OCI-LY1 (cell line): ENCODE measurements around the gene MS4A1.
"Not testable (repeated sequence)": the region's sequence is repeated elsewhere in the genome, so short reads cannot be mapped to it uniquely, and the experiment has no call there.

Experiments
- H2AFZ ChIP-seq: fragments of 200-600 bp; sonication (generic), shearing (Covaris generic); 2 replicates; pipeline ENCODE4 v1.6.0; 2014; ENCODE audit warnings: antibody characterized with exemption, mild to moderate bottlenecking, low read length
- H3F3A ChIP-seq: fragments of 200-600 bp; sonication (generic), shearing (Covaris generic); 2 replicates; pipeline ENCODE4 v1.6.0; 2014; ENCODE audit warnings: mild to moderate bottlenecking, antibody characterized with exemption, low read length, moderate library complexity; ENCODE audit not compliant: insufficient read depth
- H3K27ac ChIP-seq: fragments of 200-600 bp; sonication (generic); 2 replicates; pipeline ENCODE4 v1.5.1; 2014; ENCODE audit warnings: low read length, mixed run types, mild to moderate bottlenecking, low read depth; ENCODE audit not compliant: poor library complexity, severe bottlenecking
- H3K27me3 ChIP-seq: fragments of 200-600 bp; sonication (generic); 2 replicates; pipeline ENCODE4 v1.6.0; 2014; ENCODE audit warnings: antibody characterized with exemption, mild to moderate bottlenecking, low read length, moderate library complexity; ENCODE audit not compliant: insufficient read depth
- H3K36me3 ChIP-seq: fragments of 200-600 bp; sonication (generic); 2 replicates; pipeline ENCODE4 v1.6.1; 2014; ENCODE audit warnings: mild to moderate bottlenecking, antibody characterized with exemption, low read length, moderate library complexity, mixed read lengths; ENCODE audit not compliant: insufficient read depth
- H3K4me1 ChIP-seq: fragments of 200-600 bp; sonication (generic); 2 replicates; pipeline ENCODE4 v1.5.1; 2014; ENCODE audit warnings: mild to moderate bottlenecking, low read length, moderate library complexity; ENCODE audit not compliant: insufficient read depth, severe bottlenecking
- H3K4me2 ChIP-seq: fragments of 200-600 bp; sonication (generic), shearing (Covaris generic); 2 replicates; pipeline ENCODE4 v1.6.1; 2014; ENCODE audit warnings: low read length
- H3K4me3 ChIP-seq: fragments of 200-600 bp; sonication (generic); 2 replicates; pipeline ENCODE4 v1.5.1; 2014; ENCODE audit warnings: low read length, low read depth, mild to moderate bottlenecking, mixed read lengths; ENCODE audit not compliant: poor library complexity, severe bottlenecking
- H3K79me2 ChIP-seq: fragments of 200-600 bp; shearing (Covaris generic); 2 replicates; pipeline ENCODE4 v1.6.1; 2016; ENCODE audit warnings: mixed run types, low read length, mixed read lengths; ENCODE audit not compliant: insufficient read depth
- H3K9ac ChIP-seq: fragments of 200-600 bp; sonication (generic), shearing (Covaris generic); 2 replicates; pipeline ENCODE4 v1.6.1; 2014; ENCODE audit warnings: mild to moderate bottlenecking, low read length, mixed read lengths
- H3K9me2 ChIP-seq: fragments of 200-600 bp; sonication (generic), shearing (Covaris generic); 2 replicates; pipeline ENCODE4 v1.6.1; 2014; ENCODE audit warnings: low read depth, mild to moderate bottlenecking, low read length, mixed read lengths
- H3K9me3 ChIP-seq: fragments of 200-600 bp; shearing (Covaris generic); 2 replicates; pipeline ENCODE4 v1.6.1; 2014; ENCODE audit warnings: low read length, mixed read lengths
- H4K20me1 ChIP-seq: fragments of 200-600 bp; sonication (generic), shearing (Covaris generic); 2 replicates; pipeline ENCODE4 v1.6.0; 2016; ENCODE audit warnings: mild to moderate bottlenecking, low read length; ENCODE audit not compliant: insufficient read depth
- CTCF ChIP-seq: fragments of 200-600 bp; sonication (generic), shearing (Covaris generic); IDR thresholded peaks from 2 replicates; pipeline ENCODE4 v1.5.1; 2017; ENCODE audit warnings: mild to moderate bottlenecking, antibody characterized with exemption, low read length, moderate library complexity, mixed read lengths
- EZH2 ChIP-seq: fragments of 200-600 bp; sonication (generic), shearing (Covaris generic); IDR thresholded peaks from 2 replicates; pipeline ENCODE4 v1.8.0; 2017; ENCODE audit warnings: borderline replicate concordance, mixed run types, mild to moderate bottlenecking, antibody characterized with exemption, low read length, moderate library complexity, mixed read lengths

MS4A1 gene

GRCh38 chr11:60433401-60433800 lies 22.2 kb upstream of the MS4A1 start:
- Histone ChIP-seq H3K27me3 (no peaks in the 10 kb centered on the region), H4K20me1 (no peaks in the 10 kb centered on the region), H3K4me1 (no peaks in the 10 kb centered on the region), H3K9me2 (no peaks in the 10 kb centered on the region), H3K27ac (no peak overlapping the region), H3K79me2 (no peaks in the 10 kb centered on the region), H2AFZ (no peak overlapping the region), H3K9ac (no peak overlapping the region), H3K9me3 (no peaks in the 10 kb centered on the region), H3K36me3 (no peaks in the 10 kb centered on the region), H3K4me2 (no peak overlapping the region), H3F3A (no peaks in the 10 kb centered on the region), H3K4me3 (no peak overlapping the region)
- no peak for TF ChIP-seq CTCF

GRCh38 chr11:60447070-60447469 lies 8.6 kb upstream of the MS4A1 start:
- peaks cover 51% of the 10 kb centered on the region for H3K4me1 ChIP-seq
- H3K27me3 ChIP-seq = no peaks in the 10 kb centered on the region
- H3K79me2 ChIP-seq = no peaks in the 10 kb centered on the region
- no peaks in the 10 kb centered on the region for H3K36me3 ChIP-seq
- peak overlapping the region; percentile 76; the same call in 1 of the 2 replicates for H3K4me2 ChIP-seq
- H3K9me3 ChIP-seq = no peaks in the 10 kb centered on the region
- H4K20me1 ChIP-seq = no peaks in the 10 kb centered on the region
- no peaks in the 10 kb centered on the region for H3K9me2 ChIP-seq
- no peak overlapping the region for H3K27ac ChIP-seq
- H3F3A ChIP-seq = peaks cover 6% of the 10 kb centered on the region; the same call in 1 of the 2 replicates
- H2AFZ ChIP-seq = no peak overlapping the region
- no peak for TF ChIP-seq EZH2
- no peak for TF ChIP-seq CTCF
- H3K4me3 ChIP-seq = no peak overlapping the region
- H3K9ac ChIP-seq = no peak overlapping the region

DNA sequence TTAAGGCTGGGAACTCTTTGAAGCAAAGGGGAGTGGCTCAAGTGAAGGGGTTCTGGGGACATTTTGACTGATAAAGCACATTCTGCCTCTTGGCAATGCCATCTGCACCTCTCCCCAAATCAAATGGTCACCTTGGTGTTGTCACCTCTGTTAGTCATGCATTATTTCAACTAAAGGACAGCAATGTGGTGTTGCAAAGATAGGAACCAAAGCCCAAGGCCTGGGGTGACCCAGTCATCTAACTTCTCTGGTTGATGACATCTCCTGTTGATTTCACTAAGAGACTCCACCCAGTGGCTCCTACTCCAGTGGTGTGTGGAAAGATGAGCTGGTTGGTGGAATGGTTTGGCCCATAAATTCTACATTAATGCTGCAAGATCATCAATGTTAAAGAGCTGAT lies 7.8 kb upstream of the MS4A1 start:
- TF ChIP-seq CTCF = no peak
- no peak for TF ChIP-seq EZH2
- Histone ChIP-seq H3K36me3 (no peaks in the 10 kb centered on the region), H3K4me3 (no peak overlapping the region), H3K9ac (no peak overlapping the region), H3K4me1 (peaks cover 49% of the 10 kb centered on the region), H3K4me2 (no peak overlapping the region), H3K79me2 (no peaks in the 10 kb centered on the region), H3K9me3 (no peaks in the 10 kb centered on the region), H3K27me3 (no peaks in the 10 kb centered on the region), H4K20me1 (no peaks in the 10 kb centered on the region), H3K9me2 (no peaks in the 10 kb centered on the region), H2AFZ (no peak overlapping the region), H3F3A (no peaks in the 10 kb centered on the region), H3K27ac (no peak overlapping the region)

- not testable (repeated sequence) for H3F3A ChIP-seq, H3K79me2 ChIP-seq, H2AFZ ChIP-seq, H3K36me3 ChIP-seq, H3K9me2 ChIP-seq, H4K20me1 ChIP-seq, H3K27me3 ChIP-seq, H3K4me3 ChIP-seq, H3K9ac ChIP-seq, H3K27ac ChIP-seq, H3K9me3 ChIP-seq, H3K4me2 ChIP-seq
- peaks cover 42% of the 10 kb centered on the region for H3K4me1 ChIP-seq
Observed at GRCh38 chr11:60451185-60451584, 4.5 kb upstream of the MS4A1 start.
